Measurements from ENCODE around the gene ALKBH8.
"Not testable (repeated sequence)": the region's sequence is repeated elsewhere in the genome, so short reads cannot be mapped to it uniquely, and the experiment has no call there.

- TF ChIP-seq, protein P1, sequence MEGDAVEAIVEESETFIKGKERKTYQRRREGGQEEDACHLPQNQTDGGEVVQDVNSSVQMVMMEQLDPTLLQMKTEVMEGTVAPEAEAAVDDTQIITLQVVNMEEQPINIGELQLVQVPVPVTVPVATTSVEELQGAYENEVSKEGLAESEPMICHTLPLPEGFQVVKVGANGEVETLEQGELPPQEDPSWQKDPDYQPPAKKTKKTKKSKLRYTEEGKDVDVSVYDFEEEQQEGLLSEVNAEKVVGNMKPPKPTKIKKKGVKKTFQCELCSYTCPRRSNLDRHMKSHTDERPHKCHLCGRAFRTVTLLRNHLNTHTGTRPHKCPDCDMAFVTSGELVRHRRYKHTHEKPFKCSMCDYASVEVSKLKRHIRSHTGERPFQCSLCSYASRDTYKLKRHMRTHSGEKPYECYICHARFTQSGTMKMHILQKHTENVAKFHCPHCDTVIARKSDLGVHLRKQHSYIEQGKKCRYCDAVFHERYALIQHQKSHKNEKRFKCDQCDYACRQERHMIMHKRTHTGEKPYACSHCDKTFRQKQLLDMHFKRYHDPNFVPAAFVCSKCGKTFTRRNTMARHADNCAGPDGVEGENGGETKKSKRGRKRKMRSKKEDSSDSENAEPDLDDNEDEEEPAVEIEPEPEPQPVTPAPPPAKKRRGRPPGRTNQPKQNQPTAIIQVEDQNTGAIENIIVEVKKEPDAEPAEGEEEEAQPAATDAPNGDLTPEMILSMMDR (conservative IDR thresholded peaks at IDR 0.05; ENCODE audit: low read length) = peak; percentile 90
- not testable (repeated sequence) for TF ChIP-seq EZH2phosphoT487 (IDR thresholded peaks at IDR 0.05; ENCODE audit: borderline replicate concordance, low read depth, low read length)
Observed at GRCh38 chr11:107576497-107577345, 11.2 kb upstream of the ALKBH8 start.

Data from OCI-LY7 (cell line).